Rectal smooth muscle tissue (tissue), 1 donor: ENCODE results near the gene STXBP2.

Source experiments
- H3K27ac ChIP-seq: one replicate; pipeline ENCODE4 v1.7.0; 2013; ENCODE audit warnings: low read depth, low read length, inconsistent platforms
- H3K27me3 ChIP-seq: one replicate; pipeline ENCODE4 v1.7.0; 2013; ENCODE audit warnings: low read length; ENCODE audit not compliant: control insufficient read depth, insufficient read depth
- H3K36me3 ChIP-seq: one replicate; pipeline ENCODE4 v1.7.0; 2013; ENCODE audit warnings: low read length; ENCODE audit not compliant: control insufficient read depth, insufficient read depth
- H3K4me1 ChIP-seq: one replicate; pipeline ENCODE4 v1.7.0; 2013; ENCODE audit warnings: low read length; ENCODE audit not compliant: control insufficient read depth, insufficient read depth
- H3K4me3 ChIP-seq: one replicate; pipeline ENCODE4 v1.7.0; 2013; ENCODE audit warnings: low read length
- H3K9ac ChIP-seq: one replicate; pipeline ENCODE4 v1.7.0; 2013; ENCODE audit warnings: low read length

Gene STXBP2

GRCh38 chr19:7618348-7618747, 18.6 kb upstream of the STXBP2 start:
- Histone ChIP-seq H3K4me1 (no peaks in the 10 kb centered on the region), H3K9ac (no peak overlapping the region), H3K27ac (no peak overlapping the region), H3K36me3 (peaks cover 30% of the 10 kb centered on the region), H3K27me3 (no peaks in the 10 kb centered on the region), H3K4me3 (no peak overlapping the region)

DNA sequence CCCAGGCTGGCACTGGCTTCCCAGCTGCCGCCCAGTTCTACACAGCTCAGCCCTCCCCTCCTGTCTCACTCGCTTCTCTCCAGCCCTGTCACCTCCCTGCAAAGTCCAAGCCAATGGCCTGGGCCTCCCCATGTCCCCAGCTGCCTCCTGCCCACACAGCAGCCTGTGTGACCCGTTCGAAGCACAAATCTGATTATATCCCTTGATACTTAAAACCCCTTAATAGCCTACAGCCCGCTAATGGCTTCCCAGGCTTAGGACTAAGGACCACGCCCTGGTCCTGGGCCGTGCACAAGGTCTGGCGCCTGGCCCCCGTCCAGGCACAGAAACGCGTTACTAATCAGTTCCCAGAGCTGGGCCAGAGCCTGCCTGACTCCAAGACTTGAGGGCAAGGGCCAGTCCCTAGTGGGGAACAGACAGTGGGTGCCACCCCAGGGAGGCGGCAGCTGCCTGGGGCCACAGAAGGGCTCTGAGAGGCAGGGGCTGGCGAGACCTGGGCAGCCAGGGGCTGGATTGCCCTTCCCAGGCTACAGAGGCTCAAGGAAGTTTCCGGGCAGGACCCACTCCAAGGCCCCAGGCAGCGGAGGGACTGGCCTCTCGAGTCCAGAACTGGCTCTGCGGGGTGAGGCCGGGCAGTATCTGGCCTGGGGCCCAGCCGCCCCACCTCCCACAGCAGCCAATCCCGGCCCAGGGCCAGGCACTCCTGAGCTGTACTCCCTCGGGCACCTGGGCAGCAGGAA, 18.0 kb upstream of the STXBP2 start:
- Histone ChIP-seq H3K36me3 (peaks cover 33% of the 10 kb centered on the region), H3K4me3 (no peak overlapping the region), H3K27ac (no peak overlapping the region), H3K9ac (no peak overlapping the region), H3K27me3 (no peaks in the 10 kb centered on the region), H3K4me1 (no peaks in the 10 kb centered on the region)

GRCh38 chr19:7619671-7620441, 17.1 kb upstream of the STXBP2 start:
- Histone ChIP-seq H3K9ac (no peak overlapping the region), H3K4me1 (no peaks in the 10 kb centered on the region), H3K27me3 (no peaks in the 10 kb centered on the region), H3K36me3 (peaks cover 37% of the 10 kb centered on the region), H3K27ac (no peak overlapping the region), H3K4me3 (no peak overlapping the region)

GRCh38 chr19:7620442-7621412, 16.2 kb upstream of the STXBP2 start:
- H3K9ac ChIP-seq = no peak overlapping the region
- H3K27ac ChIP-seq = no peak overlapping the region
- H3K36me3 ChIP-seq = peaks cover 37% of the 10 kb centered on the region

GRCh38 chr19:7622933-7623685, 13.8 kb upstream of the STXBP2 start:
- H3K27ac ChIP-seq = no peak overlapping the region
- H3K27me3 ChIP-seq = no peaks in the 10 kb centered on the region
- H3K9ac ChIP-seq = no peak overlapping the region
- peaks cover 3% of the 10 kb centered on the region for H3K4me1 ChIP-seq
- H3K36me3 ChIP-seq = peaks cover 42% of the 10 kb centered on the region
- H3K4me3 ChIP-seq = no peak overlapping the region

More at GRCh38 chr19:7620442-7621412, 16.2 kb upstream of the STXBP2 start:
- Histone ChIP-seq H3K27me3 (no peaks in the 10 kb centered on the region), H3K4me1 (no peaks in the 10 kb centered on the region), H3K4me3 (no peak overlapping the region)

DNA sequence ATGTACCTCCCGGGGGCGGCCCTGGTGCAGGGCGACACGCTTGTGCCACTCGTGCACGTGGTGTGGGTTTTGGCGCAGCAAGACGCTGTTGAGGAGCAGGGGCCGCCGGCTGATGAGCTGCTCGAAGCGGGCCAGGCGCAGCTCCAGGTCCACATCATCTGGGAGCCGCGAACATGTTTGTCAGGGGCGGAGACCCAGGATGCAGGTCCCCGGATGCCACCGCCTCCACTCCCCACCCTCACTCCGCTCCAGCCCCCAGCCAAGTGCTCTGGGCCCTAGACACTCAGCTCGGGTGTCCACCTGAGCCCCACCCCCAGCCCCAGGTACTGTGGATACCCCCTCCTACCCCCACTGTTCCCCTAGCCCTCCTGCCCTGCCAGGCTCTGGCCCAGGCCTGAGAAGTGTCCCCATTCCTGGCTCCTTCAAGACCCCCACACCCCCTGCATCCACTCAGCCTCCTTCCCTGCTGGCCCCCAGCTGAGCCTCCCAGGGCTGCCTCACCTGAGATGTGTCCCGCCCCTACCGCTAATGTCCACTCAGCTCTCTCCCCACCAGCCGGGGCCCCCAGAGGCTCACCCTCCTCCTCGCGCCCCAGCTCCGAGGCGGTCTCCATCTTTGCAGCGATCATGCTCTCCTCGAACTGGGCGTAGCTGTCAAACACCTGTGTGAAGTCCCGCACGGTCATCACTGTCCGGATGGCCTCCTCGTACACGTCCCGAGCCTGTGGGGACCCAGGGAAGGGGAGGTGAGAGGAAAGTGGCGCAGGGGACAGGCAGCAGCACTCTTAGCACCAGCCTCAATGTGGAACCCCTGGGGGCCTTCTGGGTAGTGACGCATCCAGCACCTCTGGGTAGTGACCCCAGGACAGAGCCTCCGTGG, 12.9 kb upstream of the STXBP2 start:
- Histone ChIP-seq H3K4me1 (peaks cover 10% of the 10 kb centered on the region), H3K9ac (no peak overlapping the region), H3K36me3 (peaks cover 42% of the 10 kb centered on the region), H3K27ac (no peak overlapping the region), H3K27me3 (no peaks in the 10 kb centered on the region), H3K4me3 (no peak overlapping the region)

DNA sequence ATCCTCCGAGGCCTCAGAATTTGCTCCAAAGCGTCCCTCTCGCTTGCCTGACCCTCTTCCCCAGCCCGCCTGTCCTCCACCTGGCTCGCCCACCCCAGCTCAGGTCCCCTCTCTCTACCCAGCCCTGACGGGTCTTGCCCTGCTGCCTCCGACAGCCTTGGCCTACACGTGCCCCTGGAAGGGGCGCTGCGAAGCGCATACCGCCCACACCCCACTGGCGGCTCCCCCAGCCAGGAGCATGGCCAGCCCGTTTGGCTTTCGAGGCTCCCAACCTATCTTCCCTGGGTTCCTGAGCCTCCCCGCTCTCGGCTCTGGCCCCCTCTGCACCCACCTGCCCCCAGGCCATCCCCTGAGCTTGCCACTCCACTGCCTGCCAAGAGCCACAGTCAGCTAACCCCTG, 12.1 kb upstream of the STXBP2 start:
- Histone ChIP-seq H3K36me3 (peaks cover 42% of the 10 kb centered on the region), H3K4me1 (peaks cover 10% of the 10 kb centered on the region), H3K27me3 (no peaks in the 10 kb centered on the region), H3K4me3 (no peak overlapping the region), H3K27ac (no peak overlapping the region), H3K9ac (no peak overlapping the region)

DNA sequence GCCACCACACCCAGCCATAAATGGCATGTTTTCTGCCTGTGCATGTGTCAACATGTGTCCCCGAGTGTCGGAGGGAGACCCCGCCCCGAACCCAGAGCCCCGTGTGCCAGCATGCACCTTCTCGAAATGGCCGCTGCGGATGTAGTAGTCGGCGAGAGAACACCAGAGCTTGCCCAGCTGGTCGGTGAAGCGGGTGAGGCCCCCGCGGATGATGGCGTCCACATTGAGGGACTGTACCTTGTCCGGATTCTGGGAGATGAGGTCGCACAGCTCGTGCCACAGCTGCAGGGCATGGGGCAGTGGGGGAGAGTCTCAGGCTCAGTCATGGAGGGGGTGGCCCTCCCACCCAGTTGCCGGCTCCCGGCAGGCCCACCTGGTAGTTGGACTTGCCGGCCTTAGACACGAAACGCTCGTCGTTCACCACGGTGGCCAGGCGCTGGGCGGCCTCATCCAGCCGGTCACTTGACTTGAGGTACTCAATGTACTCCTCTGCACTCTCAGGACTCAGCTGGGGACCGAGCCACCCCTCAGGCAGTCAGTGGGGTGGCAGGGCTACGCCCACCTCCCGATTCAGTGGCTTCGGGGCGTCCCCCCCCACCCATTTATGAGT, 11.0 kb upstream of the STXBP2 start:
- Histone ChIP-seq H3K4me3 (no peak overlapping the region), H3K27me3 (no peaks in the 10 kb centered on the region), H3K36me3 (peaks cover 34% of the 10 kb centered on the region), H3K27ac (no peak overlapping the region), H3K9ac (no peak overlapping the region), H3K4me1 (peaks cover 10% of the 10 kb centered on the region)

GRCh38 chr19:7627166-7627565, 9.7 kb upstream of the STXBP2 start:
- no peak overlapping the region for H3K27ac ChIP-seq
- no peak overlapping the region for H3K9ac ChIP-seq
- peaks cover 10% of the 10 kb centered on the region for H3K4me1 ChIP-seq
- no peaks in the 10 kb centered on the region for H3K27me3 ChIP-seq
- H3K36me3 ChIP-seq = peaks cover 23% of the 10 kb centered on the region
- no peak overlapping the region for H3K4me3 ChIP-seq

DNA sequence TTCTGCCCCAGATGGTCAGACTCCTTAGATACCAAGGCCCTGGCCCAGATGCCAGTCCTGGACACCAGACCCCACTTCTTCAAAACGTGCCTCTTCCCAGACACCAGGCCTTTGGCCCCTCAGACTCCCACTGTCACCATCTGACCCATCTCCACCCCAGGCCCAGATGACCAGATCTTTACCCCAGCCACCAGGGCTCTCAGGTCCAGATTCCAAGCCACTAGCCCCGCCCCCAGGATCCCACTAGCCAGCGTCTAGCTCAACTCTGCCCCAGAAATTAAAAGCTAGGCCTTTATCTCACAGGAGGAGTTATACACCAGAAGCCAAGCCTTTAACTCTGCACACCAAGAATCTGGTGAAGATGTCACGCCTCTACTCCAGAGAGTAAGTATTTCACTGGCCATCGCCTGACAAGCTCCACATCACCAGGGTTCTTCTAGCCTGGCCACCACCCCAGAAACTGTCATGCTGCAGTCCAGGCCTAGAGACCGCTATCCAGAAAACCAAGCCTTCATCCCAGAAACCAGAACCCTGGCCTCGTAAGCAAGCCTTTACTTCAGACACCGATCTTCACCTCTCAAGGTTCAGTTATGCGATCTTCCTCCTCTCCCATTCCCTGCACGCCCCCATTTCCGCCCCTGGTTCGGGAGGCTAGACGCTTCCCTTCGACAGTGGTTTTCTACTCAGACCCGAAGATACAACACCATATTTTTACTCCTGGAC, 8.2 kb upstream of the STXBP2 start:
- Histone ChIP-seq H3K27ac (peak overlapping the region; percentile 79), H3K4me3 (peak overlapping the region; percentile 95), H3K36me3 (peaks cover 9% of the 10 kb centered on the region), H3K4me1 (peaks cover 10% of the 10 kb centered on the region), H3K27me3 (no peaks in the 10 kb centered on the region), H3K9ac (peak overlapping the region; percentile 84)
